ENCODE results near the gene SH3PXD2A.

SH3PXD2A gene

GRCh38 chr10:103807996-103808395 lies 47.4 kb downstream of the SH3PXD2A start:
- no peak for DNase-seq

- DNase-seq, result no peak
These were observed 48.8 kb downstream of the SH3PXD2A start for GRCh38 chr10:103806395-103807187.

- DNase-seq, result no peak
These were observed 49.6 kb downstream of the SH3PXD2A start for GRCh38 chr10:103805781-103806180.

- no peak for DNase-seq
These were observed 50.5 kb downstream of the SH3PXD2A start for GRCh38 chr10:103804871-103805270.

DNA sequence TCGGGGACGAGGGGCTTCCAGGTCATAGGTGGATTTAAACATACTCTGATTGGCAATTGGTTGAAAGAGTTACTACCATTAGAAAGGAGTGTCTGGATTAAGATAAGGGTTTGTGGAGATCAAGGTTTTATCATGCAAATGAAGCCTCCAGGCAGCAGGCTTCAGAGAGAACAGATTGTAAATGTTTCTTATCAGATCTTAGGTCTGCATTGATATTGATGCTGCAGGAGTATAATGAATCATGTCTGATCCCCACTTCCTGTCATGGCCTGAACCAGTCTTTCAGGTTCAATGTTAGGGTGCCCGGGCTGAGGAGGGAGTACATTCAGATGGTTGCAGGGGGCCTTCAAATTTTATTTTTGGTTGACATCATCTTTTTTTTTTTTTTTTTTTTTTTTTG lies 51.4 kb downstream of the SH3PXD2A start:
- no peak for DNase-seq

- no peak for DNase-seq
These were observed 52.6 kb downstream of the SH3PXD2A start for GRCh38 chr10:103802637-103803353.

GRCh38 chr10:103802081-103802480 lies 53.3 kb downstream of the SH3PXD2A start:
- no peak for DNase-seq

DNA sequence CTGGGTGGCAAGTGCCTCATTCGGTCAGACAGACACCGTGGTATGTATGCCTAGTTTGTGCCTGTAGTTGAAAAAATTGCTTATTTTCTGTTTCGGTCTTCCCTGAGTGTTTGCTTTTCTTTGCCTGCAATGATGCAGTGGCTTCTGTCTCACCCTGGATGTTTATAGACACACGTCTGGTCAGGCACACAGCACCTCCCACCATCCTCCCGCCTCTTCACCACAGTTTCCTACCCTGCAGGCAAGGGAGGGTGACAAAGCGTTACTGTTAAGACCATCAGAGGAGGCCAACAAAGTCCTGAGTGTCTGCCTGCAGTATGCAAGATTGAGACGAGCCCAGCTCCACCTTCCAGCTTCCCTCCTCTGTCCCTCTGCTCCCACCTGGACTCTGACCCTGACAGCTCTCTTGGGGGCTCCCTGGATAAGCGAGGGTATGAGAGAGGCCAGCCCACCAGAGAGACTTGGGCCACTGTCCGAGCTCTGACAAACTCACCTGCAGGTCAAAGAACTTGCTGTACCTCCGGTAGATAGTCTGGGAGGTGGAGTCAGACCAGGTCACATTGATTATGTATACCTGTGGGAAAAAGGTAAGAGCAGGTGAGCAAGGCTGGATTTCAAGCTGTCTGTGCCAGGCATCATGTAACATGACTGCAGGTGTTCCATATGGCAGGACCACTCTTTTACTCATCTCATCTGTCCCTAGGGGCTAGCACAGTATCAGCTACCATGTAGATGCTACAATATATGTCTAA lies 54.4 kb downstream of the SH3PXD2A start:
- DNase-seq, result no peak

DNA sequence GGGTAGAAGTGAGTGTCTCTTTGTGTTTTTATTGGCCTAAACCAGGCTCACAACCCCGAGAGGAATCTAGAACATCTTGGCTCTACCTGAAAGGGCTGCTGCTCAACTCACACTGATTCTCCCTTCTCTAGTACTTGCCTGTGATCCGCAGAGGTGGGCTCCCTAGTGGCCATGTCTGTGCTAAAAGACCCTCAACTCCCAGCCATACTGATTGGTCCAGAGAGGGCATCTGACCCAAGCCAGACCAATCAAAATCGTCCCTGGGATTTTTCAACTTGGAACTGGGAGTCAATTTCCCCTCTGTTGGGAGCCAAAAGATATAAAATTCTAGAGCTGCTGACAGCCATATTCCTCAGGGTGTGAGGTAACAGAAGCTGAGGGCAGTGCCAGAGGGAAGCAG lies 55.3 kb downstream of the SH3PXD2A start:
- no peak for DNase-seq

GRCh38 chr10:103799341-103799740 lies 56.0 kb downstream of the SH3PXD2A start:
- no peak for DNase-seq

DNA sequence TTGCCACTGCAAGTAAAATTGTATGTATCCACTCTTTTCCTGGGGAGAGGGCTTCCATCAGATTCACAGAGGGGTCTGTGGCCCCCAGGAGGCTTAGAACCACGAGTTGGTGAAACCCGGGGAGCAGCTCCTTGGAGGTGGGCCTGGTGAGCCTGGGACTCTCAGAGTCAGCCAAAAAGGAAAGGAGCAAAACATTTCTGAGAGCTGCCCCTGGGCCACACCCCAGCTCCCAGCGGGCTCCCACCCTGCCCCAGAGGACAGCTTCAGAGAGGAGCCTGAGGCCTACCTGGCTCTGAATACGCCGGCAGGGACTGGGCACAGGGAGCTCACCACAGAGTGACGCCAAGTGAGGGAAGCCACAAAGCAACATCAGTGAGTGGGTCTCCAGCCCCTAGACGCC lies 56.9 kb downstream of the SH3PXD2A start:
- no peak for DNase-seq

GRCh38 chr10:103797857-103798256 lies 57.5 kb downstream of the SH3PXD2A start:
- DNase-seq, result no peak

GRCh38 chr10:103795634-103796270 lies 59.6 kb downstream of the SH3PXD2A start:
- DNase-seq, result no peak

DNA sequence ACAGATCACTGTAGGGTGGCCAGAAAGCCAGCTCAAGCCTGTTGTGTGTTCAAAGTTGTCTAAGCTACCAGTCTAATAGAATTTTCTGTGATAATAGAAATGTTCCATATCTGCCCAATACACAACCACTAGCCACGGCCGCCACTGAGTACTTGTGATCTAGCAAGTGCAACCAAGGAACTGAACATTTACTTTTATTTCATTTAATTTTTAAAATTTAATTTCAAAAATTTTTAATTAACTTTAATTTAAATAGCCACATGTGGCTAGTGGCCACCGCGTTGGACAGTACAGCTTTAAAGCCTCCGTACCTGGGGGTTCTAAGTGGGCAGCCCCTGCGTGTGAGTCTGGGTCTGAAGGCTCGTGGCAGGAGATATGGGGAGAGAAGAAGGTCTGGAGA lies 60.4 kb downstream of the SH3PXD2A start:
- no peak for DNase-seq

- DNase-seq, result no peak
These were observed 61.2 kb downstream of the SH3PXD2A start for GRCh38 chr10:103793920-103794883.

DNA sequence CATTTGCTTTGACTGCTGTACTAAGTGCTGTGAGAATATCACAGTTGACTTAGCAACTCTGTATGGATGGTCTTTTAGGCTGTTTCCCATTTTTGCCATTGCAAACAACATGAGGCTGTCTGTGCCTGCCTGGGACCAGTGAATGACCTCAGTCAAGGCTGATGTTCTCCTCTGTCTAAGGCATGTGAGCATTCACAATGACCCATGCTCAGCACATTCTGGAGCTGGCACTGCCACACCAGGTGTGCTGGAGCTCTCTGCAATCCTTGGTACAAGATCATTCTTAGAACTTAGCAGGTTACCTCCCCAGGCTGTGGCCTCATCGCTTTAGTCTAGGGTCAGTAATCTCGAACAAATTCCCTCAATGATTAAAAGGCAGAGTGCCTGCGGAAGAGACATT lies 61.9 kb downstream of the SH3PXD2A start:
- DNase-seq, result no peak

- no peak for DNase-seq
These were observed 62.8 kb downstream of the SH3PXD2A start for GRCh38 chr10:103792547-103792946.

- no peak for DNase-seq
These were observed 63.5 kb downstream of the SH3PXD2A start for GRCh38 chr10:103791858-103792257.

GRCh38 chr10:103791291-103791690 lies 64.1 kb downstream of the SH3PXD2A start:
- no peak for DNase-seq

DNA sequence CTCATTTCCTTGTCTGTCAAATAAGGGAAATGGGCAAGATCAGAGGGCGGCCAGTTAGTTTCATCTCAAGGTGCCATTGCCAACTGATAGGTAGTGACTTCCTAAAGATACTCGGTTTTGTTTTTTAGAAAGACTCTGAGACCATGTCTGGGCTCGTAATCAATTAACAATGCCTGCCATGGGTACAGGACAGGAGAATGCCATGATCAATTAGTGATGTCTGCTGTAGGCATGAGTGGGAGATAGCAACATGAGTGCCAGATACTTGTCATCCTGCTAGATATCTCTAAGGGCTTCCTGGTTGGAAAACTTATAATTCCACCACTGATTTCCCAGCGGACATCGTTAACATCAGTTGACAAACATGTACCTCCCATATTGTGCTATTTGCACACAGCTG lies 64.8 kb downstream of the SH3PXD2A start:
- DNase-seq, result no peak

DNA sequence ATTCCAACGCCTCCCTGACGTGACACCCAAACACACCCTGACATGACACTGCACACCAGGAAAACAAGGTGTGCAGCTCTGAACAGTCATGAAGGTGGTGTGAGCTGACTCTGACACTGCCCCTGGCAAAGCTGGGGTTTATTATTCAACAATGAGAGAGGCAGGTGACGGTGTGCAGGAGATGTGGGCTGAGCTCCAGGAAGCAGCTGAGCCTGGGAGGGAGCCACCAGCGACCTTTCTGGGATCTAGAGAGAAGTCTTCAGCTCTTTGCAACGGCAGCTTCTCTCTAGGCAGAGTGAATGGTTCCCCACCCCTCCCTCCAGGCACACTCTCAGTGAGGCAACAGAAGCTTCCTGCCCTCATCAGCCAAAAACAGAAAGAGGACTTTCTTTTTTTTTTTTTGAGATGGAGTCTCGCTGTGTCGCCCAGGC lies 65.6 kb downstream of the SH3PXD2A start:
- no peak for DNase-seq

GRCh38 chr10:103789161-103789560 lies 66.2 kb downstream of the SH3PXD2A start:
- DNase-seq, result no peak
